NCI-H226 (cell line): ENCODE measurements around the gene DTX1.
A peak's percentile ranks its signal among the peaks of the same experiment; 100 is the strongest.

Experiments
- DNase-seq: peaks from one replicate; pipeline ENCODE4 v3.0.0-alpha.2; 2015

Gene DTX1

GRCh38 chr12:113072136-113072535, 15.6 kb downstream of the DTX1 start:
- no peak for DNase-seq

GRCh38 chr12:113073586-113073985, 17.1 kb downstream of the DTX1 start:
- no peak for DNase-seq

DNA sequence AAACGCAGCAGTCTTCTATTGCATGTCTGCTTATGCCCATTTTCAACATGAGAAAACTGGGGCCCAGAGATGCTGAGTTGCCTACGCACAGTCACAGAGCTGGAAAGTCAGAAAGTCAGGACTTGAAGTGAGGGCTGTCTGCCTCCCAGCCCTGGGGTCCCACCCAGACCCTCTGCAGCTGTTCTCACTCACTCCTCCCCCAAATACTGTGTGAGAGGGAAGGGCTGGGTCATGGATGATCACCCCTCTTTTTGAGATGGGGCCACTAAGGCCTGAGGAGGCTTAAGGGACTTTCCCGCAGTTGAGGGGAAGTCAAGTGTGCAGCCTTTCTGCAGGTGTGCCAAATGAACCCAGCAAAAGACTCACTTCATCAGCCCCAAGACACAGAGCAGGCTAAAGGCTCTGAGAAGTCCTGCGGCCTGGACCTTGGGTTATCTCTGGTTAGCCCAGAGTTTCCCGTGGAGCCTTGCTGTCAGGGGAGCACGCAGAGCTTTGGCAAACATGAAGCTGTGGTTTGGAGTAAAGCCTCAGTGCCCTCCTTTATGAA, 18.7 kb downstream of the DTX1 start:
- no peak for DNase-seq

DNA sequence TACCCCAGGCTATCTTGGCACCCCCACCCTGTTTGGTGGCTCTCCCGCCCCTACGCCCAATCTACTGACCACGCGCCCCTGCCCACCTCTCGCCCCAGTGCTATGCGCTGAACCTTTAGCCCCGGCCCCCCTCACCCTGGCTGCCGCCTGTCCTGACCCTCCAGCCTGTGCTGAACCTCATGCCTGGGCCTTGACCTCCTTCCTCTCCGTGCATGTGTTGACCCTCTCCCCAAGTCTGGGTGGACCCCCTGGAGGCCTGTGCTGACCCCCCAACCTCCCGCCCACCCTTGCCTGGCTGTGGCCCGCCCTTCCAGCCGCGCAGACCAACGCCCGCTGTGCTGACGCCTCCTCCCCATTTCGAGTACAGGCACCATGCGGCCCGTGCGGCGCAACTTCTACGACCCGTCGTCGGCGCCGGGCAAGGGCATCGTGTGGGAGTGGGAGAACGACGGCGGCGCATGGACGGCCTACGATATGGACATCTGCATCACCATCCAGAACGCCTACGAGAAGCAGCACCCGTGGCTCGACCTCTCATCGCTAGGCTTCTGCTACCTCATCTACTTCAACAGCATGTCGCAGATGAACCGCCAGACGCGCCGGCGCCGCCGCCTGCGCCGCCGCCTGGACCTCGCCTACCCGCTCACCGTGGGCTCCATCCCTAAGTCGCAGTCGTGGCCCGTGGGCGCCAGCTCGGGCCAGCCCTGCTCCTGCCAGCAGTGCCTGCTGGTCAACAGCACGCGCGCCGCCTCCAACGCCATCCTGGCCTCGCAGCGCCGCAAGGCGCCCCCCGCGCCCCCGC, 20.7 kb downstream of the DTX1 start:
- DNase-seq, result no peak

- DNase-seq, result no peak
Measured at GRCh38 chr12:113077859-113078255, 21.3 kb downstream of the DTX1 start.

GRCh38 chr12:113081873-113082272, 25.3 kb downstream of the DTX1 start:
- no peak for DNase-seq

DNA sequence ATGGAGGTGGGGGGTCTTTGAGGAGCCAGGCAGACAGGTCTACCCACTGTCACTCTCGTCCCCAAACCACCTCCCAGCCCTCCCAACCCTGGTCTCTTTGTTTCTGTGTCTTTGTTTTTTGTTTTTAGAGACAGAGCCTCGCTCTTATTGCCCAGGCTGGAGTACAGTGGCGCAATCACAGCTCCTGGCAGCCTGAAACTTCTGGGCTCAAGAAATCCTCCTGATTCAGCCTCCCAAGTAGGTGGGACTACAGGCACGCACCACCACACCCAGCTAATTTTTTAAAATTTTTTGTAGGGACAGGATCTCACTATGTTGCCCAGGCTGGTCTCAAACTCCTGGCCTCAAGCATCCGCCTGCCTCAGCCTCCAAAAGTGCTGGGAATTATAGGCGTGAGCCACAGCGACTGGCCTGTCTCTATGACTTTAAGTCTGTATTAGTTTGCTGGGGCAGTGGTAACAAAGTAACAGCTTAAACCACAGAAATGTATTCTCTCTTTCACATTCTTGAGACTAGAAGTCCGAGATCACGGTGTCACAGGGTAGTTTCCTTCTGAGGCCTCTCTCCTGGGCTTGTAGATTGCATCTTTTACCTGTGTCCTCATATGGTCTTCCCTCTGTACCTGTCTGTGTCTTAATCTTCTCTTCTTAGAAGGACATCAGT, 26.1 kb downstream of the DTX1 start:
- no peak for DNase-seq

DNA sequence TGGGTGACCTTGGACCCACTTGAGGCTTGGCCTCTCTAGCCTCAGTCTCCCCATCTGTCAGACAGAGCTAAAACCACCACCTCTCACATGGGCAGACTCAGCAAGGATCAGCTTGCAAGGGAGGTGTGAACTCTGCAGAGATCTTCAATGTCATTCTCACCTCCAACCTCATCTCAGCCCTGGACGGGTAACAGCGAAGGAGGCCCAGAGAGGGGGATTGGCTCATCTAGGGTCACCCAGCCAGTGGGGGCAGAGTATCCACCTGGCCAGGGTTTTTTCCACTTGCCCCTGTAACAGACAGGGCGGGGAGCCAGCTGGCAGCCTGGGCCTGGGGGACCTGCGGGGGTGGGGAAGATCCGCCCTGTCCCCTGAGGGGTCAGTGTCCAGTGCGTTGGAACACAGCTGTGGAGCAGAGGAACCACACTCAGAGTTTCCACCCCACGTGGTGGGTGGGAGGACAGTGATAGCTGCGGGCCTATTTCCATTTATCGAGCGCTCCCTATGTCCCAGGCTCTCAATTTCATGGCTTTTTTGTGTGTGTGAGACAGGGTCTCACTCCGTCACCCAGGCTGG, 27.4 kb downstream of the DTX1 start:
- DNase-seq, result no peak

DNA sequence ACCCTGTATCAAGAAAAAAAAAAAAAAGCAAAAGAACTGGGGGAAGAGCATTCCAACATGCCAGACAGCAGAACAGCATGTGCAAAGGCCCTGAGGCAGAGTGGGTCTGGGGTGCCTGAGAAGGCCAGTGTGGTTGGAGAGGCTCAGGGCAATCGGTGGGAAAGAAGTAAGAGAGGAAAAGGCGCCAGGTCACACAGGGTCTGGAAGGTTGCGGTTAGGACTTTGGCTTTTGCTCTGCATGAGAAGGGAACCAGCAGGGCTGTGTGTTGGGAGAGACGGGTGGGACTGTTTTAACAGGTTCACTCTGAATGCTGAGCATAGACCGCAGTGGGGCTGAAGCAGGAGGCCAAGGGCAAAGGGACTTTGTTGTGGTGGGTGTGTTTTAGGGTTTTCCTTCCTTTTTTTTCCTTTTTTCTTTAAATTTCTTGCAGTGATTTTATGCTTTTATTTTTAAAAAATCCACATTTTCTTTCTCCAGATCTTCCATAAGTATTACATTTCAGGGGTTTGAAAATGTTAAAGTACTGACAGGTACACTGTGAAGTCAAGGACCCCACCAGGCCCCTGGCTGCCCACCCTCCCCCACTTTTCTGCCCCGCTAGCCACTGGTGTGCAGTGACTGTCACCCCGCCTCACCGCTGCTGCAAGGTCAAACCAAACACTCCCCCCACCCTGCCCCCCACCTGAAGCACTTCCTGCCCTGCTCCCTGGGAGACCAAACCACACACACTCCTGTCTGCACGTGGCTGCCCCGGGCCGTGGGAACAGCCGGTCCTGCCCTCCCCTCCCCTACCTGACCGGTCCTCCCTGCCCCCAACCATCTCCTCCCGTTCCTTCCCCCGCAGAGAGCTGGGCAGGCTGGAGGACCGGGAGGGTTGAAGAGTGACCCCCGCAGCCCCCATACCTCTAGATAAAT, 30.0 kb downstream of the DTX1 start:
- no peak for DNase-seq

DNA sequence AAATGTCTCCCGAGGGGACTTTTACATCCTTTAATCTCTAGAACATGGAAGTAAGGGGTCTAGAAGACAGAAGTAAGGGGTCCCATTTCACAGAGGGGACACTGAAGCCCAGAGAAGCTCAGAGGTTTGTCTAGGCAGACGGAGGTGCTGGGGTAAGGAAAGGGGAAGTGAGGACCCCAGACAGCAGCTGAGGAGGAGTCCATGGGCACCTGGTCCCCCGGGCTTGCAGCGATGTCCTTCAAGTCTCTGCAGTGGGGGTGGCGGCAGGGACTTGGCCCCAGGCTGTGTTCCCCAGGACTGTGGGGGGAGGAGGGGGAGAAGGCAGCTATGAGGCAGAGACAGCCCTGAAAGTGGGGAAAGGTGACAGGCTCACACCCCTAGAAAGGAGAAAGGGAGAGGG, 30.7 kb downstream of the DTX1 start:
- DNase-seq, result no peak

- DNase-seq, result no peak
Measured at GRCh38 chr12:113088037-113088436, 31.5 kb downstream of the DTX1 start.

- no peak for DNase-seq
Measured at GRCh38 chr12:113088971-113089756, 32.6 kb downstream of the DTX1 start.

DNA sequence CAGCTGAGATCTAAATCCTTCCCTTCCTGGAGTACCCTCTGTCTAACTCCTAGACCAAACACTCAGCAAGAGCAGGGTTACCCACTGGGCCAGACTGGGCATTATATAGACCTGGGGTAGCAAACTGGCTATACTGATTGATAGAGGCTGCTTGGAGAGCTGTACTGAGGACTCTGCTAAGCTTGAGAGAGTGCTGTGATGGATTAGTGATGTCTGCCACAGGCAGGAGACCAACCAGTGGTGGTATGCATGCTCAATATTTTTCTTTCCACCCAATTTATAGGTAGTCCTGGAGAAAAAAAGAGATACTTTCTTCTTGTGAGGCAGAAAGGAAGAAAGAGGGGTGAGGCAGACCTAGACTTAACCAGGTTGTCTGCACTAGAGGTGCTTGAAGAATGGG, 33.3 kb downstream of the DTX1 start:
- no peak for DNase-seq

GRCh38 chr12:113090740-113091139, 34.2 kb downstream of the DTX1 start:
- no peak for DNase-seq

DNA sequence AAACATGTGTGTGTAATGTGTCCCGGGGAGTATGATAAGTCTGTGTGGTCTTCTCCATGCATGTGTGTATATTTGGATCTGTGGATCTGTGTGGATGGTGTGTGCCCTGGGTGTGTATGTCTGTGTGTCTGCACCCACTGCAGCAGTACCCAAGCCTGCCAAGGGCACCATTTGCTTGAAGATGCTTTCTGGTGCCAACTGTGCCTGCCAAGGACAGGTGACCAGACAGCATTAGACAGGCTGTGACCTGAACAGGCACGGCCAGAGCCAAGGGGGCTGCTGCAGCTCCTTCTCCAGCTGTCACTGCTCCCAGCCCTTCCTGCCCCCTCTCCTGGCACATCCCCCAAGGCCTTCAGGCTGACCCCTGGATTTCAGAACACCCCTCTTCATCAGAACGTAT, 35.0 kb downstream of the DTX1 start:
- no peak for DNase-seq

- DNase-seq, result peak; percentile 32
Measured at GRCh38 chr12:113092607-113093408, 36.3 kb downstream of the DTX1 start.

DNA sequence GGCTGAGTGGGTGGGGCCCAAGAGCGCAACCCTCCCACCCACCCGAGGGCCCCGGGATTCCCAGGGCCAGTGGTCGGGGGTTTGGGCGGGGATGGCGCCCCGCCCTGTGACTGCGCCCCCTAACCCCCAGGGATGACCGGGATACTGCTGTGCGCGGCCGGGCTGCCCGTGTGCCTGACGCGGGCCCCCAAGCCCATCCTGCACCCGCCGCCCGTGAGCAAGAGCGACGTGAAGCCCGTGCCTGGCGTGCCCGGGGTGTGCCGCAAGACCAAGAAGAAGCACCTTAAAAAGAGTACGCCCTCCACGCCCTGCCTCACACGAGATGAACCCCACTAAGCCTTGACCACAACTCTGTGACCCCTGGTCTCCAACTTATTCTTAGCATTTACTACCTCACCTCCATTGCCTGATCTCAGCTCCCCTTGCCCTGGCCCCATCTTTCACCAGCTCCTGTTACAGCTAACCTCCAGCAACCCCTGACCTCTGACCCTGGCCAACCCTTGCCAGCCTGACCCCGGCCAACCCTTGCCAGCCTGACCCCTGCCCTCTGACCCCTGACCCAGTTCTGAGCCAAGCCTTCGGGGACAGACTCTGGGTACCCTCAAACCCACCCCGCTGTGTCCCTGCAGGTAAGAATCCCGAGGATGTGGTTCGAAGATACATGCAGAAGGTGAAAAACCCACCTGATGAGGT, 37.0 kb downstream of the DTX1 start:
- no peak for DNase-seq

GRCh38 chr12:113094738-113095137, 38.2 kb downstream of the DTX1 start:
- DNase-seq, result no peak

GRCh38 chr12:113095405-113095804, 38.9 kb downstream of the DTX1 start:
- DNase-seq, result no peak

DNA sequence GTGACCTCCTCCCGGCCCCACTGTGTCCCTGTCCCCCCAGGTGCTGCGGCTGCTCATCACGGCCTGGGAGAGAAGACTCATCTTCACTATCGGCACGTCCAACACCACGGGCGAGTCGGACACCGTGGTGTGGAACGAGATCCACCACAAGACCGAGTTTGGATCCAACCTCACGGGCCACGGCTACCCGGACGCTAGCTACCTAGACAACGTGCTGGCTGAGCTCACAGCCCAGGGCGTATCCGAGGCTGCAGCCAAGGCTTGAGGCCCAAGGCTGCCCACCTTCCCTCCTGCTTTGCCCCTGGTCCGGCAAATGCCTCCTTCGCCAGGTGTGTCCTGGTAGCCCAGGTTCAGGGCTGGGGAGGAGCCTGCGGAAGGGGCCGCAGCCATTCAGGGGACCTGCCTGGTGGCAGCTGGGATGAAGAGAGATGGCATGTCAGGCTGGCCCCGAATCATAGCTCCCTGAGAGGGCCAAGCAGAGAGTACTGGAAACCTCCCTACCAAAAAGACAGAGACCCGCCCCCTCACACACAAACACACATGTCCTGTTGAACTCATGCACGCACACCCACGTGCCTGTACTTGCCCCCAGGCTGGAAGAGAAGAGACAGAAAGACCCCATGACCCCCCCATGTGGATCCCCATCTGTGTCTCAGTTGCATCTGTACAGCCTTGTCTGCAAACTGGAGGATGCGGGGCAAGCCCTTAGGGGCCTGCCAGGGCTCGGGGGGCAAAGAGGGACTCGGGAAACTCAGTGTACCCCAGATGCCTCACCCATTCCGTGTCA, 40.3 kb downstream of the DTX1 start:
- DNase-seq, result no peak
